ENCODE measurements around the gene SYK.
A peak's percentile ranks its signal among the peaks of the same experiment; 100 is the strongest.
"Not testable (repeated sequence)": the region's sequence is repeated elsewhere in the genome, so short reads cannot be mapped to it uniquely, and the experiment has no call there.

The SYK gene

DNA sequence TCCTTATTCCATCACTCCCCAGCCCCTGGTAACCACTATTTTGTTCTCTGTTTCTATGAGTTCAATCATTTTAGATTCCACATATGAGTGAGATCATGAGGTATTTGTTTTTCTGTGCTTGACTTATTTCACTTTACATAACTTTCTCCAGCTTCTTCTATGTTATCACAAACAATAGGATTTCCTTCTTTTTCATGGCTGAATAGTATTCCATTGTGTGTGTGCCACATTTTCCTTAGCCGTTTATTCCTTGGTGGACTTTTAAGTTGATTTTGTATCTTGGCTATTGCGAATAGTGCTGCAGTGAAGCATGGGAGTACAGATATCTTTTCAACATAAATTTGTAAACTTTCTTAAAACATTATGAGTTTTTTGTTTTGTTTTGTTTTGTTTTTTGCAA lies 15.1 kb downstream of the SYK start:
- ChIA-PET POLR2A (no interaction called here), CTCF (no interaction called here)
- DNase-seq (ENCODE audit: extremely low spot score): no peak
- TF ChIP-seq ZNF384 (IDR thresholded peaks at IDR 0.05): no peak
- TF ChIP-seq HDGF (IDR thresholded peaks at IDR 0.05; ENCODE audit: borderline replicate concordance): no peak
- TF ChIP-seq, protein P1, sequence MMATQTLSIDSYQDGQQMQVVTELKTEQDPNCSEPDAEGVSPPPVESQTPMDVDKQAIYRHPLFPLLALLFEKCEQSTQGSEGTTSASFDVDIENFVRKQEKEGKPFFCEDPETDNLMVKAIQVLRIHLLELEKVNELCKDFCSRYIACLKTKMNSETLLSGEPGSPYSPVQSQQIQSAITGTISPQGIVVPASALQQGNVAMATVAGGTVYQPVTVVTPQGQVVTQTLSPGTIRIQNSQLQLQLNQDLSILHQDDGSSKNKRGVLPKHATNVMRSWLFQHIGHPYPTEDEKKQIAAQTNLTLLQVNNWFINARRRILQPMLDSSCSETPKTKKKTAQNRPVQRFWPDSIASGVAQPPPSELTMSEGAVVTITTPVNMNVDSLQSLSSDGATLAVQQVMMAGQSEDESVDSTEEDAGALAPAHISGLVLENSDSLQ (IDR thresholded peaks at IDR 0.05): no peak

DNA sequence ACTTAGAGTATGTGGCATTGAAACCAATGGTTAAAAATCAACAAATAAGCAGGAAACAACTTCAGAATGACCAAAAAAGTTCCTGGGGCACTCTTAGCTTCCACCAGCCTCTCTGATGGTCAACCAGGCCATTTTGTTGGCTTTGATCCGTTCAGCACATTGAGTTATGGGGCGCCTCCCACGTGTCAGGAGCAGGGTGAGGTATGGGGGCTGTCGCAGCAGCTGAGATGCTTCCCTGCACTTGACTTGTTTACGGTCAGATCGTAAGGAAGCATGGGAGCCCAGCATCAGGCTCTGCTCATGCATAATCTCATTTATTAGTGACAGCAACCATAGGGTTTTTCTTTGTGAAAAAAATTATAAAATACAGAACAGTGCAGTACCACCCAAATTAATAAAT lies 16.7 kb downstream of the SYK start:
- DNase-seq (ENCODE audit: extremely low spot score): peak; percentile 0
- POLR2A ChIA-PET: no interaction called here
- CTCF ChIA-PET: no interaction called here
- TF ChIP-seq ZNF384 (IDR thresholded peaks at IDR 0.05) (no peak), FOXA1 (IDR thresholded peaks at IDR 0.05) (no peak), NFRKB (IDR thresholded peaks at IDR 0.05) (no peak)
- TF ChIP-seq, protein P1 (IDR thresholded peaks at IDR 0.05): no peak

DNA sequence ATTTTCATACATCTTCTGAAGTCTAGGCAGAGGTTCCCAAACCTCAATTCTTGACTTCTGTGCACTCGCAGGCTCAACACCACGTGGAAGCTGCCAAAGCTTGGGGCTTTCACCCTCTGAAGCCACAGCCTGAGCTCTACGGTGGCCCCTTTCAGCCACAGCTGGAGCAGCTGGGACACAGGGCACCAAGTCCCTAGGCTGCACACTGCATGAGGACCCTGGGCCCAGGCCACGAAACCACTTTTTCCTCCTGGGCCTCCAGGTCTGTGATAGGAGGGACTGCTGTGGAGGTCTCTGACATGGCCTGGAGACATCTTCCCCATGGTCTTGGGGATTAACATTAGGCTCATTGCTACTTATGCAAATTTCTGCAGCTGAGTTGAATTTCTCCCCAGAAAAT lies 18.8 kb downstream of the SYK start:
- CTCF ChIA-PET; DNase-seq (ENCODE audit: extremely low spot score); POLR2A ChIA-PET: not testable (repeated sequence)

DNA sequence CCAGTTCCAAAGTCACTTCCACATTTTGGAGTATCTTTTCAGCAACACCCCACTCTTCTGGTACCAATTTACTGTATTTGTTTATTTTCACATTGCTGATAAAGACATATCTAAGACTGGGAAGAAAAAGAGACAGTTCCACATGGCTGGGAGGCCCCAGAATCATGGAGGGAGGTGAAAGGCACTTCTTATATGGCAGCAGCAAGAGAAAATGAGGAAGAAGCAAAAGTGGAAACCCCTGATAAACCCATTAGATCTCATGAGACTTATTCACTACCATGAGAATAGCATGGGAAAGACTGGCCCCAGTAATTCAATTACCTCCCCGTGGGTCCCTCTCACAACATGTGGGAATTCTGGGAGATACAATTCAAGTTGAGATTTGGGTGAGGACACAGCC lies 19.6 kb downstream of the SYK start:
- DNase-seq (ENCODE audit: extremely low spot score); POLR2A ChIA-PET; CTCF ChIA-PET: not testable (repeated sequence)

DNA sequence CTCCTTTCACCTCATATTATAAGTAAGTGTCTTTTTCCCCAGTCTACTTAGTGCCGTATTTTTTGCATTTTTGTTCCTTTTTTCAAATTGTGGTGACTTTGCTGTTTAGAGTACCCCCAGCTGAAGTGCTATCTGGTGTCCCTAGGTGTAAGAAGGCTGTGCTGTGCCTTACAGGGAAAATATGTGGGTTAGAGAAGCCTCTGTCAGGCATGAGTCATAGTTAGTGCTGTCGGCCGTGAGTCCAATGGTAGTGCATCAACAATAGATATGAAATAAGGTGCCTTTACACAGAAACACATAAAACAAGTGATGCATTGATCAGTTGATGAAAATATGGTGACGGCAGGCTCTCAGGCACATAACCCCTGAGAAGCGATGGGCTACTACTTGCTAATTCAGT lies 20.1 kb downstream of the SYK start:
- TF ChIP-seq ARNT (IDR thresholded peaks at IDR 0.05): no peak
- TF ChIP-seq BHLHE40 (IDR thresholded peaks at IDR 0.05; ENCODE audit: borderline replicate concordance): no peak
- TF ChIP-seq FOXM1 (IDR thresholded peaks at IDR 0.05; ENCODE audit: borderline replicate concordance): no peak
- no peak for TF ChIP-seq CTBP1 (IDR thresholded peaks at IDR 0.05; ENCODE audit: borderline replicate concordance)
- no peak for TF ChIP-seq ZNF384 (IDR thresholded peaks at IDR 0.05)
- no peak for TF ChIP-seq LEF1 (IDR thresholded peaks at IDR 0.05; ENCODE audit: borderline replicate concordance)
- no peak for TF ChIP-seq SP1 (IDR thresholded peaks at IDR 0.05)
- TF ChIP-seq SUZ12 (IDR thresholded peaks at IDR 0.05): no peak
- no peak for TF ChIP-seq L3MBTL2 (conservative IDR thresholded peaks at IDR 0.05)
- TF ChIP-seq TARDBP (IDR thresholded peaks at IDR 0.05): no peak
- no peak for TF ChIP-seq ELF4 (IDR thresholded peaks at IDR 0.05)
- TF ChIP-seq, protein P1 (IDR thresholded peaks at IDR 0.05): no peak
- TF ChIP-seq HDGF (IDR thresholded peaks at IDR 0.05; ENCODE audit: borderline replicate concordance): no peak
- TF ChIP-seq NFRKB (IDR thresholded peaks at IDR 0.05): no peak
- TF ChIP-seq FOXK2 (IDR thresholded peaks at IDR 0.05): no peak
- no peak for TF ChIP-seq FOXA1 (IDR thresholded peaks at IDR 0.05)
- ChIA-PET CTCF (no interaction called here), POLR2A (no interaction called here)
- DNase-seq (ENCODE audit: extremely low spot score): no peak

DNA sequence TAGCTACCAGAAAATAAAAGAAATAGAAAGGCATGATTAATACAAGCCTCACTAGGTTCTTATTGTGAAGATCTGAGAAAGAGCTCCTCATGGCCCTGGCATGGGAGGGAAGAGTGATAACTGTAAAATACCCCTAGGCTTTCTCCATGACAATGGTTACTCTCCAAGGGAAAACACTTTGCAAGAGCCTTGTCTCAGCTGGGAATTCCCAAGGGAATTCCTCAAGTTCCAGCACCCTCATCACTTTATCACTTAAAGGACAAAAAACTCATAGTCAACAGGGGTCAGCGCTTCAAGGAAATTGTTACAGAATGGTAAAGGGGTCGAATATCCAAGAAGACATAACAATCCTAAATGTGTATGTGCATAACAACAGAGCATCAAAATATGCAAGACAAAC lies 21.2 kb downstream of the SYK start:
- DNase-seq (ENCODE audit: extremely low spot score): no peak
- CTCF ChIA-PET: no interaction called here
- POLR2A ChIA-PET: no interaction called here
- TF ChIP-seq ZNF384 (IDR thresholded peaks at IDR 0.05) (no peak), FOXA1 (IDR thresholded peaks at IDR 0.05) (no peak), L3MBTL2 (conservative IDR thresholded peaks at IDR 0.05) (no peak), BHLHE40 (IDR thresholded peaks at IDR 0.05; ENCODE audit: borderline replicate concordance) (no peak), ELF4 (IDR thresholded peaks at IDR 0.05) (no peak), ARNT (IDR thresholded peaks at IDR 0.05) (no peak), TARDBP (IDR thresholded peaks at IDR 0.05) (no peak), SP1 (IDR thresholded peaks at IDR 0.05) (no peak), FOXM1 (IDR thresholded peaks at IDR 0.05; ENCODE audit: borderline replicate concordance) (no peak), CTBP1 (IDR thresholded peaks at IDR 0.05; ENCODE audit: borderline replicate concordance) (no peak), LEF1 (IDR thresholded peaks at IDR 0.05; ENCODE audit: borderline replicate concordance) (no peak), SUZ12 (IDR thresholded peaks at IDR 0.05) (no peak)
- TF ChIP-seq, protein P1 (IDR thresholded peaks at IDR 0.05): no peak

DNA sequence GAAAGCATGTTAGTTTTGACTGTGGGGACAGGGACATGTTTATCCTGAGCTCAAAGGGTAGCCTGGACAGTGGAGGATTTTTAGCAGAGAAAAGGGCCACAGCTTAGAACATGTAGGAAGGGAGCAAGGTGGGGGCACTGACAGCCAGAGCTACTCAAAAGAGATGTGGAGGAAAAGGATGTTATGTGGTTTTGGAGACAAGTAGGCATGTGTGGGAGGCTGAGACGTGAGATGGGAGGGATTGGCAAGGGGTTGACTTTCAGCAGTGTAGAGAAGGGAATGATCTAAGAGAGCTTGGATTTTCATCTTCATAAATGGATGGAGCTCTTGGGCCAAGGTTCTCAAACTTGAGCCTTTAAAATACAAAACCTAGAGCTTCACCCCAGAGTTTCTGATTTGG lies 24.0 kb downstream of the SYK start:
- no peak for DNase-seq (ENCODE audit: extremely low spot score)
- ChIA-PET POLR2A (no interaction called here), CTCF (no interaction called here)
- no peak for TF ChIP-seq FOXM1 (IDR thresholded peaks at IDR 0.05; ENCODE audit: borderline replicate concordance)

All from HEK293T (cell line).